ENCODE measurements around the gene FGF19.
"Not testable (repeated sequence)": the region's sequence is repeated elsewhere in the genome, so short reads cannot be mapped to it uniquely, and the experiment has no call there.

FGF19 gene

GRCh38 chr11:69696749-69697468 is 6.9 kb downstream of the FGF19 start:
- TF ChIP-seq, protein P1, sequence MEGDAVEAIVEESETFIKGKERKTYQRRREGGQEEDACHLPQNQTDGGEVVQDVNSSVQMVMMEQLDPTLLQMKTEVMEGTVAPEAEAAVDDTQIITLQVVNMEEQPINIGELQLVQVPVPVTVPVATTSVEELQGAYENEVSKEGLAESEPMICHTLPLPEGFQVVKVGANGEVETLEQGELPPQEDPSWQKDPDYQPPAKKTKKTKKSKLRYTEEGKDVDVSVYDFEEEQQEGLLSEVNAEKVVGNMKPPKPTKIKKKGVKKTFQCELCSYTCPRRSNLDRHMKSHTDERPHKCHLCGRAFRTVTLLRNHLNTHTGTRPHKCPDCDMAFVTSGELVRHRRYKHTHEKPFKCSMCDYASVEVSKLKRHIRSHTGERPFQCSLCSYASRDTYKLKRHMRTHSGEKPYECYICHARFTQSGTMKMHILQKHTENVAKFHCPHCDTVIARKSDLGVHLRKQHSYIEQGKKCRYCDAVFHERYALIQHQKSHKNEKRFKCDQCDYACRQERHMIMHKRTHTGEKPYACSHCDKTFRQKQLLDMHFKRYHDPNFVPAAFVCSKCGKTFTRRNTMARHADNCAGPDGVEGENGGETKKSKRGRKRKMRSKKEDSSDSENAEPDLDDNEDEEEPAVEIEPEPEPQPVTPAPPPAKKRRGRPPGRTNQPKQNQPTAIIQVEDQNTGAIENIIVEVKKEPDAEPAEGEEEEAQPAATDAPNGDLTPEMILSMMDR (IDR thresholded peaks at IDR 0.05; ENCODE audit: extremely low read depth, missing control alignments), result no peak
- no peak for DNase-seq (ENCODE audit: low spot score)

DNA sequence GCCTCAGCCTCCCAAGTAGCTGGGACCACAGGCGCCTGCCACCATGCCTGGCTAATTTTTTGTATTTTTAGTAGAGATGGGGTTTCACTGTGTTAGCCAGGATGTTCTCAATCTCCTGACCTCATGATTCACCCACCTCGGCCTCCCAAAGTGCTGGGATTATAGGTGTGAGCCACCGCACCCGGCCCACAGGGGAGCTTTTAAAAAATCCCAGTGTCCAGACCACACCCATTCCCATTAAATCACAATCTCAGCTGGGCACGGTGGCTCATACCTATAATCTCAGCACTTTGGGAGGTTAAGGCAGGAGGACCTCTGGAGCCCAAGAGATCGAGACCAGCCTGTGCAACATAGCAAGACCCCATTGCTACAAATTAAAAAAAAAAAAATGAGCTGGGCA is 7.8 kb downstream of the FGF19 start:
- DNase-seq (ENCODE audit: low spot score), result not testable (repeated sequence)

GRCh38 chr11:69695581-69695980 is 8.2 kb downstream of the FGF19 start:
- TF ChIP-seq, protein P1 (IDR thresholded peaks at IDR 0.05; ENCODE audit: extremely low read depth, missing control alignments), result no peak
- DNase-seq (ENCODE audit: low spot score), result no peak

DNA sequence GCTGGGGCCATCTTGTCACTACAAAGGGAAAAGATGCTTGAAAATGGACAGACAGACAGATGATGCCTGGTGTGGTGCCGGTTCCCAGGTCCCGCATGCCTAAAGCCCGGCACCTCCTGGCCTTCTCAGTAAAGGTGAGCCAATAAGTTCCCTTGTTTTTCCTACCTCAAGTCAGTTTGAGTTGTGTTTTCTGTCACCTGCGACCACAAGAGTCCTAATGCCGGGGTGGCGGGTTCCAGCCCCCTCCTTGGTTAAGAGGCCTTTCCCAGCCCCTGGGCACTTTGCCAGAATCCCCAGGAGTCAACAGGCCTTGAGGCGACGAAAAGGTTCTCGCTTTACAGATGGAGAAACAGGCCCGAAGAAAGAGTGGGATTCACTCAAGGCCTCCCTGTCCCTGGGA is 9.0 kb downstream of the FGF19 start:
- TF ChIP-seq, protein P1 (IDR thresholded peaks at IDR 0.05; ENCODE audit: extremely low read depth, missing control alignments), result no peak
- no peak for DNase-seq (ENCODE audit: low spot score)

- DNase-seq (ENCODE audit: low spot score), result no peak
- TF ChIP-seq, protein P1 (IDR thresholded peaks at IDR 0.05; ENCODE audit: extremely low read depth, missing control alignments), result no peak
Measured at GRCh38 chr11:69692422-69692821, 11.4 kb downstream of the FGF19 start.

DNA sequence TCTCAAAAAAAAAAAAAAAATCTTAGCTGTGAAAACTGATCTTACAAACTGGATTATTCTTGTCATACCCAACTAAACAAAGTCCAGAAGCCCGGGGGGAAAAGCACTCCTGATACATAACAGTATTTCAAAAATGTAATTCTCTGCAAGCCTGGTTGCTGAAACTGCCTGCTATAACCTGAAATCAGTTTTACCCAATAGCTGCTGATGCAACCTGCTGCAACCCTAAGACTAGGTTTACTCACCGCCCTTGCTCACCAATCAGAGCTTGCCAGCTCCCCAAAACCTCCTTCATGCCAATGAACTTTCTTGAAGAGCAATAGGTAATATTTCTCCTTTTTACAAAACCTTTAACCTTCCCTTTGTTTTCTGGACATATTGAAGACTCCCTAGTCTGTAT is 12.4 kb downstream of the FGF19 start:
- no peak for DNase-seq (ENCODE audit: low spot score)
- TF ChIP-seq, protein P1 (IDR thresholded peaks at IDR 0.05; ENCODE audit: extremely low read depth, missing control alignments), result no peak

DNA sequence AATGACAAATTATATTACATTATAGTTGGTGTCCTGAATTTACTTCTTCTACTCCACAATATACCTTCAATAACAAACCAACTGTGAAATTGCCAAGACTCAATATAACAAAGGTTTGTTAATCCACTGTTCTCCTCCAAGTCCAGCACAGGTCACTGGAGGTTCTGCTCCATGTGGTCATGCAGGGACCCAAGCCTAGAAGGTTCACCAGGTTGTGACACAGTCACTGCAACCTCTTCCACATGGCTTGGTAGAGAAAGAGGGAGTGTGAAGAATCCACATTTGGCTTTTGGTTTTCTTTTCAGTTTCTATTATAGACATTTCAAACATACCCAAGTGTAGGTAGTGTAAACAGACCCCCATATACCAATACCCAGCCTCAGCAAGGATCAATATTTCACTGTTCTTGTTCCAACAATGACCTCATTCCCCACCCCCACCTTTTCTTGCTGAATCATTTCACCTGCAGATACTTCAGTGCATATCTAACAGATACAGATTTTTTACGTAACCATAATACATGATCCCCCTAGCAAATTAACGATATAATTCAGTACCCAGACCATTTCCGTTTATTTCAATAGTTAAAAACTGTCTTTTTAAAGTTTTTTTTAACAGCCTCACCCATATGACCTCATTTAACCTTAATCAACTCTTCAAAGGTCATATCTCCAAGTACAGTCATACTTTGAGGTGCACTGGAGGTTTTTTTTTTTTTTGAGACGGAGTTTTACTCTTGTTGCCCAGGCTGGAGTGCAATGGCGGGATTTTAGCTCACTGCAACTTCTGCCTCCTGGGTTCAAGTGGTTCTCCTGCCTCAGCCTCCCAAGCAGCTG is 14.1 kb downstream of the FGF19 start:
- TF ChIP-seq, protein P1 (IDR thresholded peaks at IDR 0.05; ENCODE audit: extremely low read depth, missing control alignments), result no peak
- no peak for DNase-seq (ENCODE audit: low spot score)

DNA sequence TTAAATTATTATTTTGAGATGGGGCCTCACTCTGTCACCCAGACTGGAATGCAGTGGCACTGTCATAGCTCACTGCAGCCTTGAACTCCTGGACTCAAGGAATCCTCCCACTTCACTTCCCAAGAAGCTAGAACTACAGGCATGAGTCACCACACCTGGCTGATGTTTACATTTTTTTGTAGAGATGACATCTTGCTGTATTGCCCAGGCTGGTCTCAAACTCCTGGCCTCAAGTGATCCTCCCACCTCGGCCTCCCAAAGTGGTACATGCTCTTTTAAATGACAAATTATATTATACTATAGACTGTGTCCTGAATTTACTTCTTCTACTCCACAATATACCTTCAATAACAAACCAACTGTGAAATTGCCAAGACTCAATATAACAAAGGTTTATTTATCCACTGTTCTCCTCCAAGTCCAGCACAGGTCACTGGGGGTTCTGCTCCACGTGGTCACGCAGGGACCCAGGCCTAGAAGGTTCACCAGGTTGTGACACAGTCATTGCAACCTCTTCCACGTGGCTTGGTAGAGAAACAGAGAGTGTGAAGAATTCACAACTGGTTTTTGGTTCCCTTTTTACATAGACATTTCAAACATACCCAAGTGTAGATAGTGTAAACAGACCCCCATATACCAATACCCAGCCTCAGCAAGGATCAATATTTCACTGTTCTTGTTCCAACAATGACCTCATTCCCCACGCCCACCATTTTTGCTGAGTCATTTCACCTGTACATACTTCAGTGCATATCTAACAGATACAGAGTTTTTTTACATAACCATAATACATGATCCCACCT is 15.7 kb downstream of the FGF19 start:
- DNase-seq (ENCODE audit: low spot score), result not testable (repeated sequence)
